Hepatocyte (in vitro differentiated cells): ENCODE results near the gene TRMT10A. TPM values are rescaled to one million over a fixed set of nuclear protein-coding genes. Genes with fewer than 3 reads are reported as not detected.

ENCODE experiments used
- DNase-seq: peaks from one replicate; pipeline ENCODE4 v3.0.0-alpha.2; 2016; ENCODE audit warnings: low spot score
- H2AFZ ChIP-seq: fragments of 200-600 bp; sonication (generic); 2 replicates; pipeline ENCODE4 v1.6.0; 2016; ENCODE audit warnings: antibody characterized with exemption, mild to moderate bottlenecking
- H3K27ac ChIP-seq: fragments of 200-600 bp; sonication (generic); 2 replicates; pipeline ENCODE4 v1.5.1; 2016; ENCODE audit warnings: mild to moderate bottlenecking
- H3K27me3 ChIP-seq: fragments of 200-600 bp; sonication (generic); 2 replicates; pipeline ENCODE4 v1.6.1; 2016
- H3K36me3 ChIP-seq: fragments of 200-600 bp; sonication (generic); replicated peaks from 2 replicates; pipeline ENCODE4 v1.5.1; 2016; ENCODE audit warnings: low read depth; ENCODE audit not compliant: insufficient read depth
- H3K4me1 ChIP-seq: fragments of 200-600 bp; sonication (generic); 2 replicates; pipeline ENCODE4 v1.5.1; 2016; ENCODE audit warnings: mild to moderate bottlenecking, moderate library complexity; ENCODE audit not compliant: insufficient read depth
- H3K4me2 ChIP-seq: fragments of 200-600 bp; sonication (generic); 2 replicates; pipeline ENCODE4 v1.6.0; 2016
- H3K4me3 ChIP-seq: fragments of 200-600 bp; sonication (generic); 2 replicates; pipeline ENCODE4 v1.5.1; 2016; ENCODE audit warnings: mild to moderate bottlenecking
- H3K79me2 ChIP-seq: fragments of 200-600 bp; sonication (generic); 2 replicates; pipeline ENCODE4 v1.6.0; 2017; ENCODE audit warnings: mild to moderate bottlenecking
- H3K9me2 ChIP-seq: fragments of 200-600 bp; sonication (generic); replicated peaks from 2 replicates; pipeline ENCODE4 v1.6.0; 2017; ENCODE audit warnings: mild to moderate bottlenecking; ENCODE audit not compliant: insufficient read depth
- H3K9me3 ChIP-seq: fragments of 200-600 bp; sonication (generic); 2 replicates; pipeline ENCODE4 v1.5.1; 2016; ENCODE audit warnings: low read depth, mild to moderate bottlenecking
- H4K20me1 ChIP-seq: fragments of 200-600 bp; sonication (generic); 2 replicates; pipeline ENCODE4 v1.6.0; 2016; ENCODE audit warnings: mild to moderate bottlenecking; ENCODE audit not compliant: insufficient read depth, poor library complexity, severe bottlenecking
- EZH2 ChIP-seq: fragments of 200-600 bp; sonication (generic); IDR thresholded peaks from 2 replicates; pipeline ENCODE4 v1.6.1; 2016; ENCODE audit warnings: antibody characterized with exemption, mild to moderate bottlenecking, borderline replicate concordance
- EZH2phosphoT487 ChIP-seq: fragments of 200-600 bp; sonication (generic); IDR thresholded peaks from one replicate; pipeline ENCODE4 v1.6.1; 2018; ENCODE audit warnings: antibody characterized with exemption, mild to moderate bottlenecking, low read depth, moderate library complexity; ENCODE audit not compliant: unreplicated experiment, severe bottlenecking
- WGBS: methylation state at CpG from one replicate; pipeline ENCODE4 v1.1.6; 2016; ENCODE audit warnings: low lambda C conversion rate; ENCODE audit errors: missing lambda C conversion rate; 5-methylcytosine and 5-hydroxymethylcytosine counted together
- polyA plus RNA-seq: library from polyadenylated mRNA; unstranded; fragments of >200 nt; fragmentation: Nextera tagmentation; extraction: Ambion mirVana; gene quantifications from 2 replicates; pipeline ENCODE4 v1.2.1, GENCODE V29; 2016
- total RNA-seq: library from RNA; depleted of rRNA; stranded (reverse); fragments of >200 nt; gene quantifications from 2 replicates; pipeline ENCODE4 v1.2.3, GENCODE V29; 2014
- TF ChIP-seq, protein P1 (sequence below): fragments of 200-600 bp; sonication (generic); IDR thresholded peaks from 2 replicates; pipeline ENCODE4 v1.5.1; 2016; ENCODE audit warnings: antibody characterized with exemption, mild to moderate bottlenecking; ENCODE audit not compliant: poor library complexity

The TRMT10A gene
- total and polyA plus RNA-seq, 2 experiments from 2014 or later = 6.2 to 17.9 TPM

DNA sequence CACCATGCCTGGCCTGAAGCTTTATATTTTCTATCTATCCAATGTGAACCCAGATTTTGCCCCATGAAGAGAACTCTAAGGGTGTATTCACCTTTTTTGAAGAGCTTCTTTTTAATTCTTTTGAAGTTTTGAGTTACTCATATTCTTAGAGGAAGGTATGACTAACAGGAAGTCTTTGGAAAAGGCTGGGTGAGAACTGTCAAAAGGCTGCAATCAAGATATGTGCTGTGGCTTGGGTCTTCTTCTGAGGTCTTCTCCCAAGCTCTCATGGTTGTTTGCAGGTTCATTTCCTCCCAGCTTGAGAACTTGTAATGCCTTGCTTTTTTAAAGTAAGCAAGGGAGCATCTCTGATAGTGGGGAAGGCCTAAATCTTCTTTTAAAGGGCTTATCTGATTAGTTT is 56.1 kb downstream of the TRMT10A start:
- Histone ChIP-seq H3K27me3 (no peaks in the 10 kb centered on the region), H3K36me3 (no peaks in the 10 kb centered on the region), H3K27ac (no peak overlapping the region), H2AFZ (no peak overlapping the region), H3K9me3 (no peaks in the 10 kb centered on the region), H3K4me2 (no peak overlapping the region), H3K4me3 (no peak overlapping the region), H3K79me2 (no peaks in the 10 kb centered on the region), H3K4me1 (no peaks in the 10 kb centered on the region), H4K20me1 (no peaks in the 10 kb centered on the region), H3K9me2 (no peaks in the 10 kb centered on the region)
- TF ChIP-seq EZH2 (no peak), EZH2phosphoT487 (no peak)
- TF ChIP-seq, protein P1, sequence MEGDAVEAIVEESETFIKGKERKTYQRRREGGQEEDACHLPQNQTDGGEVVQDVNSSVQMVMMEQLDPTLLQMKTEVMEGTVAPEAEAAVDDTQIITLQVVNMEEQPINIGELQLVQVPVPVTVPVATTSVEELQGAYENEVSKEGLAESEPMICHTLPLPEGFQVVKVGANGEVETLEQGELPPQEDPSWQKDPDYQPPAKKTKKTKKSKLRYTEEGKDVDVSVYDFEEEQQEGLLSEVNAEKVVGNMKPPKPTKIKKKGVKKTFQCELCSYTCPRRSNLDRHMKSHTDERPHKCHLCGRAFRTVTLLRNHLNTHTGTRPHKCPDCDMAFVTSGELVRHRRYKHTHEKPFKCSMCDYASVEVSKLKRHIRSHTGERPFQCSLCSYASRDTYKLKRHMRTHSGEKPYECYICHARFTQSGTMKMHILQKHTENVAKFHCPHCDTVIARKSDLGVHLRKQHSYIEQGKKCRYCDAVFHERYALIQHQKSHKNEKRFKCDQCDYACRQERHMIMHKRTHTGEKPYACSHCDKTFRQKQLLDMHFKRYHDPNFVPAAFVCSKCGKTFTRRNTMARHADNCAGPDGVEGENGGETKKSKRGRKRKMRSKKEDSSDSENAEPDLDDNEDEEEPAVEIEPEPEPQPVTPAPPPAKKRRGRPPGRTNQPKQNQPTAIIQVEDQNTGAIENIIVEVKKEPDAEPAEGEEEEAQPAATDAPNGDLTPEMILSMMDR = no peak
- DNase-seq = no peak

- Histone ChIP-seq H3K36me3 (no peaks in the 10 kb centered on the region), H2AFZ (no peak overlapping the region), H3K27me3 (no peaks in the 10 kb centered on the region), H3K79me2 (no peaks in the 10 kb centered on the region), H3K4me3 (no peak overlapping the region), H3K9me3 (no peaks in the 10 kb centered on the region), H3K4me1 (no peaks in the 10 kb centered on the region), H3K27ac (no peak overlapping the region), H3K4me2 (no peak overlapping the region), H4K20me1 (no peaks in the 10 kb centered on the region), H3K9me2 (no peaks in the 10 kb centered on the region)
- TF ChIP-seq, protein P1 = no peak
- TF ChIP-seq EZH2 = no peak
- no peak for TF ChIP-seq EZH2phosphoT487
- no peak for DNase-seq
- WGBS = 85% methylated on average over 1 of the region's 1 CpG
Observed at GRCh38 chr4:99507349-99507748, 56.5 kb downstream of the TRMT10A start.

GRCh38 chr4:99506781-99507180 is 57.1 kb downstream of the TRMT10A start:
- no peaks in the 10 kb centered on the region for H3K36me3 ChIP-seq
- H2AFZ ChIP-seq = no peak overlapping the region
- DNase-seq = peak; percentile 8
- H3K9me3 ChIP-seq = no peaks in the 10 kb centered on the region
- H3K27me3 ChIP-seq = no peaks in the 10 kb centered on the region
- TF ChIP-seq EZH2 (no peak), EZH2phosphoT487 (no peak)
- TF ChIP-seq, protein P1 = no peak
- H3K27ac ChIP-seq = no peak overlapping the region
- H3K4me1 ChIP-seq = no peaks in the 10 kb centered on the region
- no peaks in the 10 kb centered on the region for H4K20me1 ChIP-seq
- H3K4me2 ChIP-seq = no peak overlapping the region
- H3K4me3 ChIP-seq = no peak overlapping the region
- no peaks in the 10 kb centered on the region for H3K9me2 ChIP-seq
- no peaks in the 10 kb centered on the region for H3K79me2 ChIP-seq
- WGBS = 66% methylated on average over 2 of the region's 2 CpGs
